GM12891 (cell line): ENCODE measurements around the gene BAHCC1.

ENCODE experiments used
- PAX5 ChIP-seq: IDR thresholded peaks from 2 replicates; pipeline ENCODE4 v1.6.1; 2011; ENCODE audit warnings: low read length, moderate library complexity, mild to moderate bottlenecking; ENCODE audit not compliant: insufficient read depth, severe bottlenecking
- POLR2A ChIP-seq: IDR thresholded peaks from 2 replicates; pipeline ENCODE4 v1.6.1; 2011; ENCODE audit warnings: low read depth, low read length, control low read depth
- POLR2AphosphoS5 ChIP-seq: IDR thresholded peaks from 2 replicates; pipeline ENCODE4 v1.6.1; 2011; ENCODE audit warnings: low read depth, low read length, control low read depth
- SPI1 ChIP-seq: IDR thresholded peaks from 2 replicates; pipeline ENCODE4 v1.6.1; 2011; ENCODE audit warnings: low read depth, low read length, control low read depth
- TAF1 ChIP-seq: IDR thresholded peaks from 2 replicates; pipeline ENCODE4 v1.6.1; 2011; ENCODE audit warnings: low read depth, low read length, control low read depth

GRCh38 chr17:81480140-81481072 is 85.1 kb downstream of the BAHCC1 start:
- no peak for TF ChIP-seq POLR2A
- TF ChIP-seq TAF1 = no peak
- TF ChIP-seq POLR2AphosphoS5 = no peak
- TF ChIP-seq PAX5 = no peak
- no peak for TF ChIP-seq SPI1
